B cell (primary cell): ENCODE results near the gene SYNRG. TPM values are rescaled to one million over a fixed set of nuclear protein-coding genes. Genes with fewer than 3 reads are reported as not detected.

Experiments used
- ATAC-seq: fragments of 200-7000 bp; cut with Tn5 transposase; one replicate; pipeline ENCODE4 v1.10.0; 2021; ENCODE audit warnings: low read depth, mild to moderate bottlenecking, moderate number of reproducible peaks, moderate library complexity
- CTCF ChIA-PET: fragments of 350-600 bp; sonication (Branson Sonifier 250); formaldehyde crosslinking; loops from one replicate; lab custom pipeline; 2021; ENCODE audit warnings: antibody characterized with exemption, inconsistent platforms; lab: Charles Lee
- POLR2A ChIA-PET: fragments of 350-600 bp; sonication (Branson Sonifier 250); formaldehyde crosslinking; loops from one replicate; lab custom pipeline; 2021; ENCODE audit warnings: antibody characterized with exemption; lab: Charles Lee
- DNase-seq: peaks from one replicate; pipeline ENCODE4 v3.0.0; 2013
- H2AFZ ChIP-seq: 2 replicates; pipeline ENCODE4 v1.6.1; 2012; ENCODE audit warnings: mild to moderate bottlenecking, low read depth, low read length; ENCODE audit not compliant: insufficient read depth, poor library complexity, severe bottlenecking
- H3K27ac ChIP-seq, 2 donors: 1 replicate in 1 of 2; 2 replicates in 1 of 2; pipeline ENCODE4 v1.5.1; 2012 to 2013; ENCODE audit warnings: low read length in 2 of 2, mild to moderate bottlenecking in 2 of 2, moderate library complexity in 1 of 2
- H3K27me3 ChIP-seq, 4 experiments: fragments of 200-600 bp in 1 of 4; sonication (generic) in 1 of 4; replicated peaks in 1 of 4; 1 replicate in 2 of 4; 2 replicates in 2 of 4; pipeline versions ENCODE4 v1.6.1 to v1.7.0; 2013 to 2016; ENCODE audit warnings: low read length in 3 of 4, mild to moderate bottlenecking in 2 of 4, mixed read lengths in 1 of 4, moderate library complexity in 1 of 4; ENCODE audit not compliant: insufficient read depth in 4 of 4, control insufficient read depth in 3 of 4; ENCODE audit errors: control extremely low read depth in 1 of 4
- H3K36me3 ChIP-seq, 2 experiments: replicated peaks in 1 of 2; 1 replicate in 1 of 2; 2 replicates in 1 of 2; pipeline versions ENCODE4 v1.6.1 to v1.7.1; 2013; ENCODE audit warnings: low read length in 1 of 2; ENCODE audit not compliant: insufficient read depth in 2 of 2, control insufficient read depth in 1 of 2; ENCODE audit errors: control extremely low read depth in 1 of 2, extremely low read depth in 1 of 2
- H3K4me1 ChIP-seq, 2 donors: fragments of 200-600 bp in 1 of 2; sonication (generic) in 1 of 2; 1 replicate in 1 of 2; 2 replicates in 1 of 2; pipeline versions ENCODE4 v1.5.1 to v1.6.1; 2013 to 2017; ENCODE audit warnings: low read length in 2 of 2; ENCODE audit not compliant: control insufficient read depth in 2 of 2, insufficient read depth in 2 of 2
- H3K4me2 ChIP-seq: replicated peaks from 2 replicates; pipeline ENCODE3; 2012; ENCODE audit warnings: mild to moderate bottlenecking, low read depth, low read length; ENCODE audit not compliant: poor library complexity, severe bottlenecking
- H3K4me3 ChIP-seq, 5 experiments: fragments of 200-600 bp in 1 of 5; sonication (generic) in 1 of 5; 1 replicate in 3 of 5; 2 replicates in 2 of 5; pipeline versions ENCODE4 v1.5.1 to v1.7.0; 2011 to 2016; ENCODE audit warnings: low read length in 4 of 5, mild to moderate bottlenecking in 4 of 5, low read depth in 2 of 5, control low read depth in 1 of 5, moderate library complexity in 1 of 5; ENCODE audit not compliant: insufficient read depth in 1 of 5; ENCODE audit errors: control extremely low read depth in 1 of 5, extremely low read depth in 1 of 5
- H3K79me2 ChIP-seq: fragments of 200-600 bp; sonication (generic); one replicate; pipeline ENCODE4 v1.6.0; 2016; ENCODE audit warnings: low read length; ENCODE audit not compliant: control insufficient read depth, insufficient read depth
- H3K9ac ChIP-seq: fragments of 200-600 bp; sonication (generic); 2 replicates; pipeline ENCODE4 v1.6.1; 2017; ENCODE audit warnings: mild to moderate bottlenecking, low read length, moderate library complexity
- H3K9me3 ChIP-seq, 3 donors: one replicate each; pipeline versions ENCODE4 v1.6.1 to v1.7.1; 2013; ENCODE audit warnings: low read length in 2 of 3; ENCODE audit not compliant: control insufficient read depth in 2 of 3, insufficient read depth in 1 of 3; ENCODE audit errors: control extremely low read depth in 1 of 3
- H4K20me1 ChIP-seq: 2 replicates; pipeline ENCODE4 v1.6.0; 2012; ENCODE audit warnings: mild to moderate bottlenecking, low read length; ENCODE audit not compliant: insufficient read depth, control insufficient read depth, poor library complexity, severe bottlenecking
- H3K27ac Mint-ChIP-seq: one replicate; pipeline ENCODE4 v1.8.0; 2021; ENCODE audit warnings: mixed read lengths
- H3K27me3 Mint-ChIP-seq: one replicate; pipeline ENCODE4 v1.8.0; 2021; ENCODE audit warnings: mixed read lengths
- H3K4me1 Mint-ChIP-seq: one replicate; pipeline ENCODE4 v1.8.0; 2021; ENCODE audit warnings: mixed read lengths
- H3K4me3 Mint-ChIP-seq: one replicate; pipeline ENCODE4 v1.8.0; 2021; ENCODE audit warnings: mixed read lengths
- H3K9me3 Mint-ChIP-seq: one replicate; pipeline ENCODE4 v1.8.0; 2022; ENCODE audit warnings: mixed read lengths; ENCODE audit not compliant: insufficient read depth
- EZH2 ChIP-seq: IDR thresholded peaks from 2 replicates; pipeline ENCODE4 v1.6.1; 2012; ENCODE audit warnings: borderline replicate concordance, low read depth, mild to moderate bottlenecking, moderate library complexity, low read length; ENCODE audit not compliant: insufficient read depth, poor library complexity, severe bottlenecking
- WGBS: methylation state at CpG from one replicate; pipeline ENCODE4 v1.1.5; 2013; ENCODE audit warnings: missing lambda C conversion rate; ENCODE audit not compliant: insufficient coverage; 5-methylcytosine and 5-hydroxymethylcytosine counted together
- intact Hi-C: fragments of 100-400 bp; cut with micrococcal nuclease; formaldehyde crosslinking; loops from one replicate; pipeline ENCODE4 v1.10.0; 2022
- polyA plus RNA-seq: library from polyadenylated mRNA; depleted of rRNA; stranded (reverse); fragments of >200 nt; gene quantifications from 2 replicates; pipeline ENCODE4 v1.2.3, GENCODE V29; 2012
- total RNA-seq, 2 donors: library from RNA; stranded (reverse); fragments of 120-200 nt in 1 of 2; gene quantifications; 1 replicate in 1 of 2; 2 replicates in 1 of 2; pipeline versions ENCODE4 v1.2.3 to v1.2.4, GENCODE V29; 2013 to 2022
- TF ChIP-seq, protein P1 (sequence below): fragments of 200-600 bp; IDR thresholded peaks from one replicate; pipeline ENCODE4 v1.8.0; 2022; ENCODE audit warnings: antibody characterized with exemption, mild to moderate bottlenecking

SYNRG gene
- total and polyA plus RNA-seq, 2 donors (not counting 1 experiment from before 2014, with no cell fraction given), result 31.8 to 113 TPM

DNA sequence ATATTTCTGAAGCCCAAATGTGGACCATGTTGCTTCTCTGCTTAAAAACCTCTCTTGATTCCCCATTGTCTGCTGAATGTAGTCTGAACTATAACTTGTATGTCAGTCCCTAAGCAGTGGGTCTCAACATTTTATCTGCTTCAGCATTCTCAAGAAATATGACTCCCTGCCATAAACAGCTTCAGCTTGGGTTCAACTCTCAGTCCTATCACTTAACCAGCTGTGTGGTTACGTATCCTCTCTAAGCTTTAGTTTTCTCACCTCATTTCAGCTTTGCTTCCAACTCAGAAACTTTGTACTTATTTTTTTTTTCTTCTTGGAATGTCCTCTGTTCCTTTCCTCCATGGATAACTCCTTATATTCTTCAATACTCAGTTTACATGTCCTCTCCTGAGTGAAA lies 38.6 kb upstream of the SYNRG start:
- H3K27ac Mint-ChIP-seq, result no peak overlapping the region
- H3K4me1 Mint-ChIP-seq, result peaks cover 7% of the 10 kb centered on the region
- Histone ChIP-seq H4K20me1 (no peaks in the 10 kb centered on the region), H3K4me3 (no peak overlapping the region), H3K27me3 (peaks cover 0 to 51% (median 26%) of the 10 kb centered on the region in 4 experiments), H2AFZ (no peak overlapping the region), H3K79me2 (peaks cover 11% of the 10 kb centered on the region), H3K4me2 (no peak overlapping the region), H3K27ac (no peak overlapping the region), H3K4me1 (peaks cover 4 to 5% of the 10 kb centered on the region in 2 donors), H3K36me3 (no peaks in the 10 kb centered on the region), H3K9ac (no peak overlapping the region), H3K9me3 (no peaks in the 10 kb centered on the region)
- ATAC-seq (no peak), DNase-seq (no peak)
- H3K9me3 Mint-ChIP-seq, result no peaks in the 10 kb centered on the region
- intact Hi-C loops, result loop anchor here (5.0 kb wide), 1 partner anchor 764 kb away; no protein-coding TSS in a partner anchor
- peaks cover 58% of the 10 kb centered on the region for H3K27me3 Mint-ChIP-seq
- ChIA-PET POLR2A (no interaction called here), CTCF (interaction anchor here (0.8 to 1.1 kb wide), 2 partner anchors 43 to 143 kb away, joined by 3 read pairs; no protein-coding TSS in a partner anchor)
- 91% methylated on average over 1 of the region's 1 CpG for WGBS
- H3K4me3 Mint-ChIP-seq, result no peak overlapping the region
- TF ChIP-seq, protein P1, sequence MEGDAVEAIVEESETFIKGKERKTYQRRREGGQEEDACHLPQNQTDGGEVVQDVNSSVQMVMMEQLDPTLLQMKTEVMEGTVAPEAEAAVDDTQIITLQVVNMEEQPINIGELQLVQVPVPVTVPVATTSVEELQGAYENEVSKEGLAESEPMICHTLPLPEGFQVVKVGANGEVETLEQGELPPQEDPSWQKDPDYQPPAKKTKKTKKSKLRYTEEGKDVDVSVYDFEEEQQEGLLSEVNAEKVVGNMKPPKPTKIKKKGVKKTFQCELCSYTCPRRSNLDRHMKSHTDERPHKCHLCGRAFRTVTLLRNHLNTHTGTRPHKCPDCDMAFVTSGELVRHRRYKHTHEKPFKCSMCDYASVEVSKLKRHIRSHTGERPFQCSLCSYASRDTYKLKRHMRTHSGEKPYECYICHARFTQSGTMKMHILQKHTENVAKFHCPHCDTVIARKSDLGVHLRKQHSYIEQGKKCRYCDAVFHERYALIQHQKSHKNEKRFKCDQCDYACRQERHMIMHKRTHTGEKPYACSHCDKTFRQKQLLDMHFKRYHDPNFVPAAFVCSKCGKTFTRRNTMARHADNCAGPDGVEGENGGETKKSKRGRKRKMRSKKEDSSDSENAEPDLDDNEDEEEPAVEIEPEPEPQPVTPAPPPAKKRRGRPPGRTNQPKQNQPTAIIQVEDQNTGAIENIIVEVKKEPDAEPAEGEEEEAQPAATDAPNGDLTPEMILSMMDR, result no peak
- no peak for TF ChIP-seq EZH2

DNA sequence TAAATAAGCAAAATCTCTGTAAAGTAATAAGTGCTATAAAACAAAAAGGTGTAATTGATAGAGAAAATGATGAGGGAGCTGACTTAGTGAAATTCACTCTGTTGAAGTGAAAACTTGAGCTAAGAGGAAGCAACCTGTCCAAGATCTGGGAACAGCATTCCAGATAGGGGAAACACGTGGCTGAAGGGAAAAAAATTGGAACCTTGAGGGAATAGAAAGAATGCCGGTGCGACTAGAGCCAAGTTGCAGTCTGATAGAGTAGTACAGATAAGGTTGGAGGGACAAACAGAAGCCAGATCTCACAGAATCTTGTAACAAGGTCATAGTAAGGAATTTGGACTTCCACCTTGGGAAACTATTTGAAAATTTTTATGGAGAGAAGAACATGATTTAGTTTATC lies 34.7 kb upstream of the SYNRG start:
- DNase-seq (no peak), ATAC-seq (no peak)
- Mint-ChIP-seq H3K27ac (peak overlapping the region; percentile 33), H3K4me1 (peaks cover 29% of the 10 kb centered on the region), H3K27me3 (peaks cover 35% of the 10 kb centered on the region), H3K9me3 (no peaks in the 10 kb centered on the region), H3K4me3 (peak overlapping the region; percentile 94)
- H4K20me1 ChIP-seq, result peaks cover 7% of the 10 kb centered on the region
- no peaks in the 10 kb centered on the region for H3K9me3 ChIP-seq
- peak overlapping the region; percentile 74 for H3K9ac ChIP-seq
- H3K4me1 ChIP-seq, result peaks cover 16 to 17% of the 10 kb centered on the region in 2 donors
- intact Hi-C loops, result loop anchor here (1.0 kb wide), 3 partner anchors 35 to 200 kb away; partner anchors contain the start of gene SYNRG
- peak overlapping the region; percentile 81 for H2AFZ ChIP-seq
- POLR2A ChIA-PET, result interaction anchor here (0.7 kb wide), 1 partner anchor 35 kb away, joined by 3 read pairs; no protein-coding TSS in a partner anchor
- CTCF ChIA-PET, result interaction anchor here (0.6 to 2.1 kb wide), 3 partner anchors 148 to 323 kb away, joined by 3 to 8 read pairs (median 3); no protein-coding TSS in a partner anchor
- peaks cover 0 to 31% (median 20%) of the 10 kb centered on the region in 4 experiments for H3K27me3 ChIP-seq
- peak overlapping the region in 1 of 2 donors; percentile 77 for H3K27ac ChIP-seq
- H3K4me3 ChIP-seq, result peak overlapping the region in 4 of 5 experiments; percentile 62 to 97 (median 89)
- no CpG with 5 or more reads among the region's 3 CpGs for WGBS
- H3K4me2 ChIP-seq, result peak overlapping the region; percentile 82
- TF ChIP-seq, protein P1, result no peak
- no peak for TF ChIP-seq EZH2
- H3K79me2 ChIP-seq, result peaks cover 49% of the 10 kb centered on the region
- peaks cover 4 to 9% of the 10 kb centered on the region in 2 experiments for H3K36me3 ChIP-seq
